GM23338 (cell line): ENCODE data around the gene PLXNC1. TPM values are rescaled to one million over a fixed set of nuclear protein-coding genes. Genes with fewer than 3 reads are reported as not detected.

ENCODE experiments used
- ATAC-seq: fragments of 200-7000 bp; cut with Tn5 transposase; 3 replicates; pipeline ENCODE4 v1.9.1; 2020
- DNase-seq: peaks from one replicate; pipeline ENCODE4 v3.0.0-alpha.2; 2015; ENCODE audit warnings: low spot score
- H2AFZ ChIP-seq: fragments of 200-600 bp; sonication (generic); 2 replicates; pipeline ENCODE4 v1.8.0; 2016; ENCODE audit warnings: antibody characterized with exemption, mild to moderate bottlenecking, moderate library complexity
- H3F3A ChIP-seq: fragments of 200-600 bp; sonication (generic); replicated peaks from 2 replicates; pipeline ENCODE4 v1.8.0; 2017; ENCODE audit warnings: antibody characterized with exemption, mixed run types, low read depth
- H3K27ac ChIP-seq: fragments of 200-600 bp; sonication (generic); 2 replicates; pipeline ENCODE4 v1.6.1; 2016; ENCODE audit warnings: low read depth
- H3K27me3 ChIP-seq: fragments of 200-600 bp; sonication (generic); 2 replicates; pipeline ENCODE4 v1.8.0; 2016; ENCODE audit warnings: mild to moderate bottlenecking, mixed run types, moderate library complexity; ENCODE audit not compliant: insufficient read depth
- H3K36me3 ChIP-seq: fragments of 200-600 bp; sonication (generic); 2 replicates; pipeline ENCODE4 v1.8.0; 2016; ENCODE audit warnings: mild to moderate bottlenecking; ENCODE audit not compliant: insufficient read depth
- H3K4me1 ChIP-seq: fragments of 200-600 bp; sonication (generic); 2 replicates; pipeline ENCODE4 v1.8.0; 2016; ENCODE audit warnings: mild to moderate bottlenecking, moderate library complexity; ENCODE audit not compliant: insufficient read depth
- H3K4me2 ChIP-seq: fragments of 200-600 bp; sonication (generic); 2 replicates; pipeline ENCODE4 v1.7.1; 2017; ENCODE audit warnings: mixed run types
- H3K4me3 ChIP-seq: fragments of 200-600 bp; sonication (generic); 2 replicates; pipeline ENCODE4 v1.6.1; 2016; ENCODE audit warnings: mixed run types
- H3K79me2 ChIP-seq: fragments of 200-600 bp; sonication (generic); replicated peaks from 2 replicates; pipeline ENCODE4 v1.8.0; 2017; ENCODE audit warnings: mild to moderate bottlenecking; ENCODE audit not compliant: insufficient read depth
- H3K9me2 ChIP-seq: fragments of 200-600 bp; sonication (generic); 2 replicates; pipeline ENCODE4 v1.8.0; 2017; ENCODE audit not compliant: insufficient read depth
- H4K20me1 ChIP-seq: fragments of 200-600 bp; sonication (generic); replicated peaks from 2 replicates; pipeline ENCODE4 v1.8.0; 2017; ENCODE audit warnings: mild to moderate bottlenecking; ENCODE audit not compliant: insufficient read depth
- H3K27ac Mint-ChIP-seq: 2 replicates; pipeline ENCODE4 v1.8.0; 2020; ENCODE audit warnings: inconsistent platforms, mild to moderate bottlenecking, moderate library complexity, mixed read lengths
- H3K27me3 Mint-ChIP-seq: 3 replicates; pipeline ENCODE4 v1.8.0; 2022; ENCODE audit warnings: low read depth, mild to moderate bottlenecking, moderate library complexity, mixed read lengths, inconsistent platforms; ENCODE audit not compliant: insufficient read depth, poor library complexity
- H3K36me3 Mint-ChIP-seq: 3 replicates; pipeline ENCODE4 v1.8.0; 2021; ENCODE audit warnings: low read depth, mild to moderate bottlenecking, inconsistent platforms, moderate library complexity, mixed read lengths
- H3K4me1 Mint-ChIP-seq: 3 replicates; pipeline ENCODE4 v1.8.0; 2020; ENCODE audit warnings: mild to moderate bottlenecking, inconsistent platforms, mixed read lengths
- H3K4me3 Mint-ChIP-seq: 3 replicates; pipeline ENCODE4 v1.8.0; 2021; ENCODE audit warnings: moderate library complexity, mild to moderate bottlenecking, inconsistent platforms, mixed read lengths
- H3K9me3 Mint-ChIP-seq: 3 replicates; pipeline ENCODE4 v1.8.0; 2020; ENCODE audit warnings: moderate library complexity, mild to moderate bottlenecking, inconsistent platforms, mixed read lengths
- CTCF ChIP-seq, 2 experiments: fragments of 200-600 bp in 1 of 2; sonication (generic) in 1 of 2; conservative IDR thresholded peaks; 2 replicates each; pipeline versions ENCODE4 v1.5.1 to v1.6.1; 2016 to 2017; ENCODE audit warnings: antibody characterized with exemption in 2 of 2, low read depth in 2 of 2, mild to moderate bottlenecking in 2 of 2, moderate library complexity in 1 of 2
- ETS1 ChIP-seq: IDR thresholded peaks from 2 replicates; pipeline ENCODE4 v1.6.1; 2016; ENCODE audit warnings: antibody characterized with exemption
- EZH2phosphoT487 ChIP-seq: fragments of 200-600 bp; sonication (generic); IDR thresholded peaks from one replicate; pipeline ENCODE4 v1.8.1; 2018; ENCODE audit warnings: antibody characterized with exemption; ENCODE audit not compliant: unreplicated experiment
- NANOG ChIP-seq: IDR thresholded peaks from 2 replicates; pipeline ENCODE4 v1.6.1; 2016; ENCODE audit warnings: antibody characterized with exemption, borderline replicate concordance
- POLR2AphosphoS5 ChIP-seq: IDR thresholded peaks from 2 replicates; pipeline ENCODE4 v1.6.1; 2016; ENCODE audit warnings: antibody characterized with exemption, low read depth
- STAT1 ChIP-seq: IDR thresholded peaks from one replicate; pipeline ENCODE4 v1.6.1; 2016; ENCODE audit warnings: antibody characterized with exemption; ENCODE audit not compliant: unreplicated experiment
- ZNF114 ChIP-seq: fragments of 250-450 bp; sonication (Bioruptor Pico); IDR thresholded peaks from 2 replicates; pipeline ENCODE4 v1.5.0; 2020; ENCODE audit warnings: mild to moderate bottlenecking, moderate library complexity
- ZNF331 ChIP-seq: fragments of 250-450 bp; sonication (Bioruptor Pico); IDR thresholded peaks from 2 replicates; pipeline ENCODE4 v1.5.0; 2020; ENCODE audit warnings: low read depth, mild to moderate bottlenecking, moderate library complexity
- ZNF462 ChIP-seq: fragments of 250-450 bp; sonication (Bioruptor Pico); IDR thresholded peaks from 2 replicates; pipeline ENCODE4 v1.5.0; 2020; ENCODE audit warnings: mild to moderate bottlenecking, moderate library complexity
- polyA plus RNA-seq: library from polyadenylated mRNA; unstranded; fragments of >200 nt; fragmentation: Nextera tagmentation; extraction: Ambion mirVana; gene quantifications from 2 replicates; pipeline ENCODE4 v1.2.1, GENCODE V29; 2016
- total RNA-seq: library from RNA; depleted of rRNA; stranded (reverse); fragments of >200 nt; shearing (Covaris generic); gene quantifications from 2 replicates; pipeline ENCODE4 v1.2.3, GENCODE V29; 2014
- TF ChIP-seq, protein P1 (sequence below): IDR thresholded peaks from one replicate; pipeline ENCODE4 v1.6.1; 2018; ENCODE audit warnings: antibody characterized with exemption; ENCODE audit not compliant: unreplicated experiment

PLXNC1 gene
- total and polyA plus RNA-seq, 2 experiments from 2014 or later: 1.9 to 6.5 TPM

- Histone ChIP-seq H3K9me2 (peaks cover 6% of the 10 kb centered on the region), H3F3A (no peaks in the 10 kb centered on the region), H3K4me2 (no peak overlapping the region), H4K20me1 (no peaks in the 10 kb centered on the region), H3K27me3 (no peaks in the 10 kb centered on the region), H3K36me3 (no peaks in the 10 kb centered on the region), H3K4me1 (peaks cover 28% of the 10 kb centered on the region), H3K79me2 (no peaks in the 10 kb centered on the region), H2AFZ (peak overlapping the region; percentile 84; the same call in 1 of the 2 replicates), H3K27ac (no peak overlapping the region), H3K4me3 (no peak overlapping the region)
- Mint-ChIP-seq H3K4me3 (no peak overlapping the region), H3K36me3 (peaks cover 3% of the 10 kb centered on the region; the same call in 2 of the 3 replicates), H3K27ac (no peak overlapping the region), H3K27me3 (peaks cover 12% of the 10 kb centered on the region), H3K9me3 (peaks cover 4% of the 10 kb centered on the region; the same call in 1 of the 3 replicates), H3K4me1 (peaks cover 23% of the 10 kb centered on the region)
- TF ChIP-seq EZH2phosphoT487: no peak
- no peak for TF ChIP-seq STAT1
- no peak for TF ChIP-seq NANOG
- TF ChIP-seq POLR2AphosphoS5: no peak
- no peak for TF ChIP-seq ZNF331 (CRISPR knock-in tag)
- TF ChIP-seq, protein P1, sequence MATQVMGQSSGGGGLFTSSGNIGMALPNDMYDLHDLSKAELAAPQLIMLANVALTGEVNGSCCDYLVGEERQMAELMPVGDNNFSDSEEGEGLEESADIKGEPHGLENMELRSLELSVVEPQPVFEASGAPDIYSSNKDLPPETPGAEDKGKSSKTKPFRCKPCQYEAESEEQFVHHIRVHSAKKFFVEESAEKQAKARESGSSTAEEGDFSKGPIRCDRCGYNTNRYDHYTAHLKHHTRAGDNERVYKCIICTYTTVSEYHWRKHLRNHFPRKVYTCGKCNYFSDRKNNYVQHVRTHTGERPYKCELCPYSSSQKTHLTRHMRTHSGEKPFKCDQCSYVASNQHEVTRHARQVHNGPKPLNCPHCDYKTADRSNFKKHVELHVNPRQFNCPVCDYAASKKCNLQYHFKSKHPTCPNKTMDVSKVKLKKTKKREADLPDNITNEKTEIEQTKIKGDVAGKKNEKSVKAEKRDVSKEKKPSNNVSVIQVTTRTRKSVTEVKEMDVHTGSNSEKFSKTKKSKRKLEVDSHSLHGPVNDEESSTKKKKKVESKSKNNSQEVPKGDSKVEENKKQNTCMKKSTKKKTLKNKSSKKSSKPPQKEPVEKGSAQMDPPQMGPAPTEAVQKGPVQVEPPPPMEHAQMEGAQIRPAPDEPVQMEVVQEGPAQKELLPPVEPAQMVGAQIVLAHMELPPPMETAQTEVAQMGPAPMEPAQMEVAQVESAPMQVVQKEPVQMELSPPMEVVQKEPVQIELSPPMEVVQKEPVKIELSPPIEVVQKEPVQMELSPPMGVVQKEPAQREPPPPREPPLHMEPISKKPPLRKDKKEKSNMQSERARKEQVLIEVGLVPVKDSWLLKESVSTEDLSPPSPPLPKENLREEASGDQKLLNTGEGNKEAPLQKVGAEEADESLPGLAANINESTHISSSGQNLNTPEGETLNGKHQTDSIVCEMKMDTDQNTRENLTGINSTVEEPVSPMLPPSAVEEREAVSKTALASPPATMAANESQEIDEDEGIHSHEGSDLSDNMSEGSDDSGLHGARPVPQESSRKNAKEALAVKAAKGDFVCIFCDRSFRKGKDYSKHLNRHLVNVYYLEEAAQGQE: no peak
- TF ChIP-seq ZNF114 (CRISPR knock-in tag): no peak
- no peak for TF ChIP-seq ETS1
- TF ChIP-seq ZNF462 (CRISPR knock-in tag): no peak
- no peak for TF ChIP-seq CTCF (conservative IDR thresholded peaks at IDR 0.05; ENCODE audit: low read depth in 2 of 2)
- ATAC-seq (peak; percentile 38), DNase-seq (no peak)
Observed at GRCh38 chr12:94203796-94204195, 55.4 kb downstream of the PLXNC1 start.
